ENCODE data around the gene SCLY. TPM values are rescaled to one million over a fixed set of nuclear protein-coding genes. Genes with fewer than 3 reads are reported as not detected.

Gene SCLY
- total and polyA plus RNA-seq, 2 donors (not counting 1 experiment from before 2014, with no cell fraction given): 16.4 to 42.4 TPM

GRCh38 chr2:238097201-238097987 is 36.6 kb downstream of the SCLY start:
- no peak overlapping the region for H3K4me2 ChIP-seq (replicated peaks; ENCODE audit: low read depth, low read length, poor library complexity, severe bottlenecking)
- no peak overlapping the region for H3K4me3 ChIP-seq (ENCODE audit: control extremely low read depth in 1 of 5, extremely low read depth in 1 of 5, insufficient read depth in 1 of 5, low read depth in 2 of 5, low read length in 4 of 5)
- H3K4me1 Mint-ChIP-seq: peaks cover 18% of the 10 kb centered on the region
- no peaks in the 10 kb centered on the region for H3K27me3 ChIP-seq (replicated peaks in 1 of 4; ENCODE audit: control extremely low read depth in 1 of 4, control insufficient read depth in 3 of 4, insufficient read depth in 4 of 4, low read length in 3 of 4)
- no peaks in the 10 kb centered on the region for H3K36me3 ChIP-seq (replicated peaks in 1 of 2; ENCODE audit: control extremely low read depth in 1 of 2, control insufficient read depth in 1 of 2, extremely low read depth in 1 of 2, insufficient read depth in 2 of 2, low read length in 1 of 2)
- POLR2A ChIA-PET: interaction anchor here (1.4 kb wide), 1 partner anchor 12 kb away, joined by 4 read pairs; no protein-coding TSS in a partner anchor
- H4K20me1 ChIP-seq (ENCODE audit: control insufficient read depth, insufficient read depth, low read length, poor library complexity, severe bottlenecking): no peaks in the 10 kb centered on the region
- H3K9ac ChIP-seq (ENCODE audit: low read length): no peak overlapping the region
- H3K4me3 Mint-ChIP-seq: no peak overlapping the region
- no peaks in the 10 kb centered on the region for H3K9me3 ChIP-seq (ENCODE audit: control extremely low read depth in 1 of 3, control insufficient read depth in 2 of 3, insufficient read depth in 1 of 3, low read length in 2 of 3)
- H3K4me1 ChIP-seq (ENCODE audit: control insufficient read depth in 2 of 2, insufficient read depth in 2 of 2, low read length in 2 of 2): peaks cover 15 to 22% of the 10 kb centered on the region in 2 donors
- CTCF ChIA-PET: no interaction called here
- H3K27ac Mint-ChIP-seq: no peak overlapping the region
- H2AFZ ChIP-seq (ENCODE audit: insufficient read depth, low read depth, low read length, poor library complexity, severe bottlenecking): no peak overlapping the region
- DNase-seq (no peak), ATAC-seq (ENCODE audit: low read depth) (no peak)
- no peak overlapping the region for H3K27ac ChIP-seq (ENCODE audit: low read length in 2 of 2)
- H3K79me2 ChIP-seq (ENCODE audit: control insufficient read depth, insufficient read depth, low read length): no peaks in the 10 kb centered on the region
- no peaks in the 10 kb centered on the region for H3K9me3 Mint-ChIP-seq (ENCODE audit: insufficient read depth)
- WGBS (ENCODE audit: insufficient coverage): 94% methylated on average over 19 of the region's 19 CpGs
- TF ChIP-seq CTCF (IDR thresholded peaks at IDR 0.05): no peak
- TF ChIP-seq EZH2 (IDR thresholded peaks at IDR 0.05; ENCODE audit: borderline replicate concordance, insufficient read depth, low read depth, low read length, poor library complexity, severe bottlenecking): no peak
- H3K27me3 Mint-ChIP-seq: no peaks in the 10 kb centered on the region
- intact Hi-C loops (cut with micrococcal nuclease): no loop called here
